Neural cell (in vitro differentiated cells): ENCODE measurements around the gene TXN. TPM values are rescaled to one million over a fixed set of nuclear protein-coding genes. Genes with fewer than 3 reads are reported as not detected.

ENCODE experiments used
- H2AFZ ChIP-seq: fragments of 200-600, 300-800 bp; sonication (generic), shearing (Covaris generic); 2 replicates; pipeline ENCODE4 v1.6.0; 2014; ENCODE audit warnings: low read depth, mild to moderate bottlenecking, antibody characterized with exemption, low read length, moderate library complexity
- H3F3A ChIP-seq: fragments of 200-600 bp; shearing (Covaris generic); 2 replicates; pipeline ENCODE4 v1.6.1; 2016; ENCODE audit warnings: mild to moderate bottlenecking, moderate library complexity, mixed read lengths, antibody characterized with exemption, low read length; ENCODE audit not compliant: insufficient read depth, poor library complexity, severe bottlenecking
- H3K27ac ChIP-seq: fragments of 200-600, 300-800 bp; sonication (generic), shearing (Covaris generic); 2 replicates; pipeline ENCODE4 v1.5.1; 2014; ENCODE audit warnings: mild to moderate bottlenecking, low read length, moderate library complexity
- H3K27me3 ChIP-seq: fragments of 300-800, 200-600 bp; sonication (generic), shearing (Covaris generic); 2 replicates; pipeline ENCODE4 v1.6.0; 2014; ENCODE audit warnings: mild to moderate bottlenecking, low read depth, low read length, moderate library complexity; ENCODE audit not compliant: insufficient read depth
- H3K36me3 ChIP-seq: fragments of 300-800, 200-600 bp; sonication (generic), shearing (Covaris generic); 2 replicates; pipeline ENCODE4 v1.5.1; 2014; ENCODE audit warnings: mild to moderate bottlenecking, antibody characterized with exemption, low read length, moderate library complexity; ENCODE audit not compliant: insufficient read depth
- H3K4me2 ChIP-seq: fragments of 300-800, 200-600 bp; sonication (generic), shearing (Covaris generic); 2 replicates; pipeline ENCODE4 v1.6.0; 2014; ENCODE audit warnings: mild to moderate bottlenecking, low read length
- H3K4me3 ChIP-seq: fragments of 300-800, 200-600 bp; sonication (generic), shearing (Covaris generic); 2 replicates; pipeline ENCODE4 v1.5.1; 2014; ENCODE audit warnings: mild to moderate bottlenecking, low read length, moderate library complexity
- H3K79me2 ChIP-seq: fragments of 200-600 bp; shearing (Covaris generic); replicated peaks from 2 replicates; pipeline ENCODE4 v1.6.0; 2014; ENCODE audit warnings: mild to moderate bottlenecking, low read length, moderate library complexity; ENCODE audit not compliant: insufficient read depth
- H3K9ac ChIP-seq: fragments of 300-800, 200-600 bp; sonication (generic), shearing (Covaris generic); 2 replicates; pipeline ENCODE4 v1.6.1; 2016; ENCODE audit warnings: mild to moderate bottlenecking, low read length, mixed read lengths
- H3K9me2 ChIP-seq: fragments of 200-600 bp; shearing (Covaris generic); 2 replicates; pipeline ENCODE4 v1.6.1; 2016; ENCODE audit warnings: mild to moderate bottlenecking, low read length, mixed read lengths; ENCODE audit not compliant: insufficient read depth
- H3K9me3 ChIP-seq: fragments of 200-600, 300-800 bp; sonication (generic), shearing (Covaris generic); 2 replicates; pipeline ENCODE4 v1.6.1; 2016; ENCODE audit warnings: mild to moderate bottlenecking, mixed run types, low read length, moderate library complexity, mixed read lengths
- H4K20me1 ChIP-seq: fragments of 200-600 bp; shearing (Covaris generic); 2 replicates; pipeline ENCODE4 v1.6.1; 2016; ENCODE audit warnings: mild to moderate bottlenecking, mixed run types; ENCODE audit not compliant: insufficient read depth
- EP300 ChIP-seq: fragments of 450-650 bp; conservative IDR thresholded peaks from 2 replicates; pipeline ENCODE4 v1.6.1; 2014; ENCODE audit warnings: antibody characterized with exemption, mild to moderate bottlenecking, moderate library complexity; ENCODE audit not compliant: poor library complexity, severe bottlenecking
- EZH2 ChIP-seq: fragments of 200-600, 300-800 bp; shearing (Covaris generic), sonication (generic); IDR thresholded peaks from 2 replicates; pipeline ENCODE4 v1.6.1; 2014; ENCODE audit warnings: antibody characterized with exemption, low read length, borderline replicate concordance, mild to moderate bottlenecking; ENCODE audit not compliant: insufficient read depth, poor library complexity, severe bottlenecking
- MXI1 ChIP-seq: fragments of 450-650 bp; conservative IDR thresholded peaks from 2 replicates; pipeline ENCODE4 v1.6.1; 2014; ENCODE audit warnings: antibody characterized with exemption, mild to moderate bottlenecking; ENCODE audit not compliant: poor library complexity, severe bottlenecking
- POLR2AphosphoS5 ChIP-seq: IDR thresholded peaks from 2 replicates; pipeline ENCODE4 v1.6.1; 2012
- RAD21 ChIP-seq: fragments of 450-650 bp; conservative IDR thresholded peaks from 2 replicates; pipeline ENCODE4 v1.6.1; 2014; ENCODE audit warnings: antibody characterized with exemption, mild to moderate bottlenecking, moderate library complexity
- REST ChIP-seq: IDR thresholded peaks from 2 replicates; pipeline ENCODE4 v1.6.1; 2012; ENCODE audit warnings: borderline replicate concordance
- SMC3 ChIP-seq: fragments of 450-650 bp; conservative IDR thresholded peaks from 2 replicates; pipeline ENCODE4 v1.6.1; 2014; ENCODE audit warnings: antibody characterized with exemption, mild to moderate bottlenecking, moderate library complexity; ENCODE audit not compliant: poor library complexity
- TAF1 ChIP-seq: IDR thresholded peaks from 2 replicates; pipeline ENCODE4 v1.6.1; 2012; ENCODE audit warnings: low read depth
- polyA plus RNA-seq: library from polyadenylated mRNA; depleted of rRNA; stranded (reverse); fragments of >200 nt; gene quantifications from 2 replicates; pipeline ENCODE4 v1.2.3, GENCODE V29; 2014
- TF ChIP-seq, protein P1 (sequence below): fragments of 450-650 bp; IDR thresholded peaks from 2 replicates; pipeline ENCODE4 v1.5.1; 2014; ENCODE audit warnings: antibody characterized with exemption, mild to moderate bottlenecking, moderate library complexity; ENCODE audit not compliant: poor library complexity, severe bottlenecking

Gene TXN
- polyA plus RNA-seq, 1 donor from 2014 or later = 304 TPM

GRCh38 chr9:110202232-110202631, 54.1 kb downstream of the TXN start:
- no peak overlapping the region for H3K9ac ChIP-seq
- no peaks in the 10 kb centered on the region for H3K9me3 ChIP-seq
- no peaks in the 10 kb centered on the region for H3F3A ChIP-seq
- H3K4me2 ChIP-seq = no peak overlapping the region
- H3K4me3 ChIP-seq = no peak overlapping the region
- no peaks in the 10 kb centered on the region for H3K9me2 ChIP-seq
- no peaks in the 10 kb centered on the region for H3K27me3 ChIP-seq
- no peaks in the 10 kb centered on the region for H3K36me3 ChIP-seq
- H3K79me2 ChIP-seq = no peaks in the 10 kb centered on the region
- TF ChIP-seq MXI1 = no peak
- no peak for TF ChIP-seq EZH2
- TF ChIP-seq RAD21 = no peak
- no peak for TF ChIP-seq TAF1
- no peak for TF ChIP-seq EP300
- TF ChIP-seq SMC3 = no peak
- H4K20me1 ChIP-seq = no peaks in the 10 kb centered on the region
- H3K27ac ChIP-seq = no peak overlapping the region
- no peak overlapping the region for H2AFZ ChIP-seq

GRCh38 chr9:110199643-110200042, 56.7 kb downstream of the TXN start:
- Histone ChIP-seq H3K27me3 (no peaks in the 10 kb centered on the region), H3K27ac (no peak overlapping the region), H3K36me3 (no peaks in the 10 kb centered on the region), H3K79me2 (no peaks in the 10 kb centered on the region), H2AFZ (no peak overlapping the region), H3K4me2 (no peak overlapping the region), H3F3A (no peaks in the 10 kb centered on the region), H3K9me2 (no peaks in the 10 kb centered on the region), H3K9ac (no peak overlapping the region), H3K4me3 (no peak overlapping the region), H3K9me3 (no peaks in the 10 kb centered on the region), H4K20me1 (no peaks in the 10 kb centered on the region)
- no peak for TF ChIP-seq POLR2AphosphoS5

GRCh38 chr9:110198357-110198756, 58.0 kb downstream of the TXN start:
- Histone ChIP-seq H2AFZ (no peak overlapping the region), H3K36me3 (no peaks in the 10 kb centered on the region)
- TF ChIP-seq MXI1 = no peak
- TF ChIP-seq POLR2AphosphoS5 = no peak
- no peak for TF ChIP-seq REST
- no peak for TF ChIP-seq SMC3
- no peak for TF ChIP-seq RAD21
- TF ChIP-seq EZH2 = no peak
- no peak for TF ChIP-seq EP300
- TF ChIP-seq, protein P1, sequence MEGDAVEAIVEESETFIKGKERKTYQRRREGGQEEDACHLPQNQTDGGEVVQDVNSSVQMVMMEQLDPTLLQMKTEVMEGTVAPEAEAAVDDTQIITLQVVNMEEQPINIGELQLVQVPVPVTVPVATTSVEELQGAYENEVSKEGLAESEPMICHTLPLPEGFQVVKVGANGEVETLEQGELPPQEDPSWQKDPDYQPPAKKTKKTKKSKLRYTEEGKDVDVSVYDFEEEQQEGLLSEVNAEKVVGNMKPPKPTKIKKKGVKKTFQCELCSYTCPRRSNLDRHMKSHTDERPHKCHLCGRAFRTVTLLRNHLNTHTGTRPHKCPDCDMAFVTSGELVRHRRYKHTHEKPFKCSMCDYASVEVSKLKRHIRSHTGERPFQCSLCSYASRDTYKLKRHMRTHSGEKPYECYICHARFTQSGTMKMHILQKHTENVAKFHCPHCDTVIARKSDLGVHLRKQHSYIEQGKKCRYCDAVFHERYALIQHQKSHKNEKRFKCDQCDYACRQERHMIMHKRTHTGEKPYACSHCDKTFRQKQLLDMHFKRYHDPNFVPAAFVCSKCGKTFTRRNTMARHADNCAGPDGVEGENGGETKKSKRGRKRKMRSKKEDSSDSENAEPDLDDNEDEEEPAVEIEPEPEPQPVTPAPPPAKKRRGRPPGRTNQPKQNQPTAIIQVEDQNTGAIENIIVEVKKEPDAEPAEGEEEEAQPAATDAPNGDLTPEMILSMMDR = no peak
- no peak for TF ChIP-seq TAF1

More at GRCh38 chr9:110198357-110198756, 58.0 kb downstream of the TXN start:
- no peaks in the 10 kb centered on the region for H3K27me3 ChIP-seq
- no peaks in the 10 kb centered on the region for H3K79me2 ChIP-seq
- H3K9ac ChIP-seq = no peak overlapping the region
- H3K27ac ChIP-seq = no peak overlapping the region
- H3K4me2 ChIP-seq = no peak overlapping the region
- no peaks in the 10 kb centered on the region for H3K9me3 ChIP-seq
- H3K4me3 ChIP-seq = no peak overlapping the region
- no peaks in the 10 kb centered on the region for H3K9me2 ChIP-seq
- no peaks in the 10 kb centered on the region for H4K20me1 ChIP-seq
- no peaks in the 10 kb centered on the region for H3F3A ChIP-seq
